AG09309 (cell line): ENCODE results near the gene VAV2.

Experiments
- DNase-seq: peaks from one replicate; pipeline ENCODE4 v3.0.0-alpha.2; 2010; ENCODE audit warnings: low read depth
- H3K4me3 ChIP-seq: 2 replicates; pipeline ENCODE4 v1.5.1; 2011; ENCODE audit warnings: mild to moderate bottlenecking, low read depth, low read length, moderate library complexity; ENCODE audit not compliant: control insufficient read depth
- CTCF ChIP-seq: IDR thresholded peaks from 2 replicates; pipeline ENCODE4 v1.5.1; 2011; ENCODE audit warnings: mild to moderate bottlenecking, low read depth, low read length, inconsistent platforms; ENCODE audit not compliant: insufficient read depth, control insufficient read depth; ENCODE audit errors: missing control alignments

Gene VAV2

GRCh38 chr9:133946840-133947486, 45.2 kb downstream of the VAV2 start:
- no peak overlapping the region for H3K4me3 ChIP-seq
- no peak for DNase-seq
- no peak for TF ChIP-seq CTCF

DNA sequence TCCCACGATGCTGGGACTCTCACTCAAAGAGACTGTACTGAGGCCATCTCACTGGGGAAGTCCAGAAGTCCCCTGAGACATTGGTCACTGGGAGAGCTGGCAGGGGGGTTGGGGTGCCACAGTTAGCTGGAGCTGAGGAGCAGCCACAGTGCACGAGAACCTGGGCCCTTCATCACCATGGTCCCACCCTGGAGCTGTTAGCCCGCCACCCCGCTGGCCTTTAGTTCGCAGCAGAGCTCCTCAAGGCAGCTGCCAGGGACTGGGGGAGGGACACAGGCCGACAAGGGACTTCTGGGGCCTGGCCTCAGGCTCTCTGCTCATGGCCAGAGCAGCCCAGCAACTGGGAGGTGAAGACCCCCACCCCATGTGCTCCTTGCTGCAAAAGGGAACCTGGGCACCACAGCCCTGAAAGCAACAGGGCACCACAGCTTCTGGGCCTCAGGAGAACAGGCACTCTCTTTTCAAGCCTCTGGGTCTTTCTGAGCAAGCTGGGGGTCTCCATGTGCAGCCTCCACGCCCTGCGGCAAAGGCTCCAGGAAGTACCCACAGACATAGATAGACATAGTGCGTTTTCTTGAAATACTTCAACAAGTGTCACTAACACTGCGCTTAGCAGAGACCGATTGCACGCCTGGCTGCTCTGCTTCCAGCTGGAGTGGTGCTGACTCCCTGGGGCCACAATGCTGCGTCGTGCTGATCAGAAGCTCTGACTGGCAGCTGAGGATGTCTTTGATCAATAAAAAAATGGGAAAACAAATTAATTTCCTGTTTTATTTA, 46.0 kb downstream of the VAV2 start:
- no peak for DNase-seq
- TF ChIP-seq CTCF = no peak
- no peak overlapping the region for H3K4me3 ChIP-seq

DNA sequence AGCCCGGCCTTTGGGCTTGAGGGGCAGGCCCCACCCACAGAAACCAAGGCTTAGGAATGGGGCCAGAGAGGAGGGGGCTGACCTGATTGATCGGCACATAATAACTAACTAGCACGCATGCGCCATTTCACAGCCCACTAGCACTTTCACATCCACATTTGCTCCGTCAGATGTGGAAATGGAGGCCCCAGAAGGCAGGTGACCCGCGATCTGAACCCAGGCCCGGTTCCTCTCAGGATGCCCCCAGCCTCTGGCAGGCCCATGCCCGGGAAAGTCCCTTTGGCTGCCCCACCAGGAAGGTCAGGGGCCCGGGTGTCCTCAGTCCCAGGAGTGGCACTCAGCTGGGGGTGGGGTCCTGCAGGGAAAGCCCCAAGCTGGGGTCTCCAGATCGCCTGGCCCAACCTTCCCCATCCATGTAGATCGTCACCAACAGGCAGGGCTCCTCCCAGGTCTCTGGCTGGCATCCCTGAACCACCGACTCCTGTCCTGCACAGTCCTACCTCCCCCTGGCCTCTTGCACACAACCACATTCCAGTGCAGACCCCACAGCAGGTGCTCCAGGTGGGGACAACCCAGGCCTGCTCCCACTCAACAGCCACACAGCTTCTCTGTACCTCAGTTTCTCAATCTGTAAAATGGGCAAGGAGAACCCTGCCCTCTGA, 46.7 kb downstream of the VAV2 start:
- no peak overlapping the region for H3K4me3 ChIP-seq
- DNase-seq = no peak
- no peak for TF ChIP-seq CTCF

GRCh38 chr9:133944746-133945135, 47.4 kb downstream of the VAV2 start:
- no peak for DNase-seq
- H3K4me3 ChIP-seq = no peak overlapping the region
- no peak for TF ChIP-seq CTCF

DNA sequence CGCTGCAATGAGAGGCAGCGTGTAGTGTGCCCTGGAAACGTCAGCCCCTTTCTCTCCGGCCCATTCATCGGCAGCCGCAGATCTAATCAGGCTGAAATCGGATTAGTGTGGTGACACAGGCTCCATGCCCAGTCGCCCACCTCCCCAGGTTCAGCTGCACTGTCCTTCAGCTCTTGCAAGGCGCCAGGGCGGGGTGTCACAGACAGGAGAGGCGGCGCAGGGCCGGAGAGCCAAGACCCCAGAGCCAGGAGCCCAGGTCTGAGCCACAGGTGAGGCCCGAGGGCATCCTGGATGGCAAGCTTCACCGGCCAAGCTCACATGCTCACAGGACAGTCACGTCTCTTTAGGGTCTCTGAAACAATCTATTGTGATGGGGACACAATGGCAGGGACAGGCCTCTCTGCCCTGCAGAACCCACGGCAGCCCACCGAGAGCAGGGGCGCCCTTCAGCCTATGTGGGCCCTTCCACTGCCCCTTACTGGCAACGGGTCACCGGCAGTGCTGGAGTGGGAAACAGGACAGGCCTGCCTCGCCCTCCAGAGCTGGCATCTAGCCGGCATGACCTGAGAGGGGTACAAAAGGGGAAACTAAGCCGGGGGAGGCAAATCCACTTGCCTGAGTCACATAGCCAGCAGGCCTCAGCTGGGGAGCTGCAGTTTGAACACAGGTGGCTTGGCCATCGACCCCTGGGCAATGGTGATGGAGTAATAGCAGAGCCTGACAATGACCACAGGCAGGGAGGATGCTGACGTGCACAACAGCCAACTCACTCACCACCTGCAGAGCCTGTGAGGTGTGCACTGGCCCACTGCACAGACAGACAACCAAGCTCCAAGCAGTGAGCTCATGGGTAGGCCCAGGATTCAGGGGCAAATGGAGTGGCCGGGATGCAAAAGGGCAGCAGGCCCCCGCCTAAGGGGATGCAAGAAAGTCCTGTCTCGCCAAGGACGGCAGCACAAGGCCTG, 48.1 kb downstream of the VAV2 start:
- H3K4me3 ChIP-seq = no peak overlapping the region
- TF ChIP-seq CTCF = no peak
- DNase-seq = no peak
